Duodenal mucosa (tissue), 2 donors: Measurements from ENCODE around the gene DDX53.

ENCODE experiments used
- H3K27ac ChIP-seq: one replicate; pipeline ENCODE4 v1.7.0; 2013; ENCODE audit warnings: low read depth, low read length
- H3K27me3 ChIP-seq, 2 donors: one replicate each; pipeline ENCODE4 v1.7.0; 2013; ENCODE audit warnings: low read length in 2 of 2, control low read depth in 1 of 2; ENCODE audit not compliant: insufficient read depth in 2 of 2, control insufficient read depth in 1 of 2
- H3K36me3 ChIP-seq, 2 donors: one replicate each; pipeline ENCODE4 v1.7.0; 2013; ENCODE audit warnings: low read length in 2 of 2, control low read depth in 1 of 2; ENCODE audit not compliant: insufficient read depth in 2 of 2, control insufficient read depth in 1 of 2
- H3K4me1 ChIP-seq, 2 donors: one replicate each; pipeline ENCODE4 v1.7.0; 2013; ENCODE audit warnings: low read length in 2 of 2, control low read depth in 1 of 2; ENCODE audit not compliant: insufficient read depth in 2 of 2, control insufficient read depth in 1 of 2
- H3K4me3 ChIP-seq, 2 donors: one replicate each; pipeline ENCODE4 v1.7.0; 2013; ENCODE audit warnings: low read length in 2 of 2, low read depth in 1 of 2
- H3K9ac ChIP-seq, 2 donors: one replicate each; pipeline ENCODE4 v1.7.0; 2013; ENCODE audit warnings: low read length in 2 of 2, low read depth in 1 of 2
- H3K9me3 ChIP-seq, 2 donors: one replicate each; pipeline ENCODE4 v1.7.0; 2013; ENCODE audit warnings: low read length in 2 of 2, control low read depth in 1 of 2; ENCODE audit not compliant: control insufficient read depth in 1 of 2

Gene DDX53

GRCh38 chrX:22999696-23000223 lies at the start of gene DDX53:
Gene DDX53 (plus strand): TSS chrX:22999960. CDS start chrX:23000058, 98 bp downstream.
- Histone ChIP-seq H3K27me3 (no peaks in the 10 kb centered on the region), H3K36me3 (no peaks in the 10 kb centered on the region), H3K9ac (no peak within 1 kb of the TSS), H3K9me3 (no peaks in the 10 kb centered on the region), H3K4me3 (no peak within 1 kb of the TSS), H3K27ac (no peak within 1 kb of the TSS), H3K4me1 (no peaks in the 10 kb centered on the region)

GRCh38 chrX:22950269-22951266 lies 49.2 kb upstream of the DDX53 start:
- Histone ChIP-seq H3K9me3 (no peaks in the 10 kb centered on the region), H3K36me3 (no peaks in the 10 kb centered on the region), H3K4me1 (no peaks in the 10 kb centered on the region), H3K27me3 (no peaks in the 10 kb centered on the region), H3K9ac (no peak overlapping the region), H3K4me3 (no peak overlapping the region), H3K27ac (no peak overlapping the region)

- H3K4me3 ChIP-seq: no peak overlapping the region
- no peak overlapping the region for H3K27ac ChIP-seq
- H3K9ac ChIP-seq: no peak overlapping the region
- H3K9me3 ChIP-seq: no peaks in the 10 kb centered on the region
- H3K36me3 ChIP-seq: no peaks in the 10 kb centered on the region
- no peaks in the 10 kb centered on the region for H3K27me3 ChIP-seq
- H3K4me1 ChIP-seq: no peaks in the 10 kb centered on the region
Observed at GRCh38 chrX:22952010-22952409, 47.8 kb upstream of the DDX53 start.

GRCh38 chrX:22958250-22958649 lies 41.5 kb upstream of the DDX53 start:
- Histone ChIP-seq H3K9ac (no peak overlapping the region), H3K4me1 (no peaks in the 10 kb centered on the region), H3K27me3 (no peaks in the 10 kb centered on the region), H3K36me3 (no peaks in the 10 kb centered on the region), H3K4me3 (no peak overlapping the region), H3K9me3 (no peaks in the 10 kb centered on the region), H3K27ac (no peak overlapping the region)

- no peaks in the 10 kb centered on the region for H3K36me3 ChIP-seq
- no peak overlapping the region for H3K27ac ChIP-seq
- no peak overlapping the region for H3K9ac ChIP-seq
- H3K4me3 ChIP-seq: no peak overlapping the region
- no peaks in the 10 kb centered on the region for H3K4me1 ChIP-seq
- no peaks in the 10 kb centered on the region for H3K9me3 ChIP-seq
- no peaks in the 10 kb centered on the region for H3K27me3 ChIP-seq
Observed at GRCh38 chrX:22959204-22959920, 40.4 kb upstream of the DDX53 start.

GRCh38 chrX:22963196-22963595 lies 36.6 kb upstream of the DDX53 start:
- no peak overlapping the region for H3K4me3 ChIP-seq
- H3K4me1 ChIP-seq: no peaks in the 10 kb centered on the region
- H3K9ac ChIP-seq: no peak overlapping the region
- no peaks in the 10 kb centered on the region for H3K27me3 ChIP-seq
- H3K36me3 ChIP-seq: no peaks in the 10 kb centered on the region
- no peak overlapping the region for H3K27ac ChIP-seq
- H3K9me3 ChIP-seq: no peaks in the 10 kb centered on the region

- no peaks in the 10 kb centered on the region for H3K4me1 ChIP-seq
- H3K9ac ChIP-seq: no peak overlapping the region
- H3K27me3 ChIP-seq: no peaks in the 10 kb centered on the region
- H3K36me3 ChIP-seq: no peaks in the 10 kb centered on the region
- H3K4me3 ChIP-seq: no peak overlapping the region
- no peaks in the 10 kb centered on the region for H3K9me3 ChIP-seq
- H3K27ac ChIP-seq: no peak overlapping the region
Observed at GRCh38 chrX:22968494-22968893, 31.3 kb upstream of the DDX53 start.

- H3K27ac ChIP-seq: no peak overlapping the region
Observed at GRCh38 chrX:22969411-22969810, 30.3 kb upstream of the DDX53 start.

GRCh38 chrX:22970861-22971260 lies 28.9 kb upstream of the DDX53 start:
- Histone ChIP-seq H3K36me3 (no peaks in the 10 kb centered on the region), H3K27ac (no peak overlapping the region), H3K4me1 (no peaks in the 10 kb centered on the region), H3K4me3 (no peak overlapping the region), H3K27me3 (no peaks in the 10 kb centered on the region), H3K9me3 (no peaks in the 10 kb centered on the region), H3K9ac (no peak overlapping the region)

More at GRCh38 chrX:22969411-22969810, 30.3 kb upstream of the DDX53 start:
- no peaks in the 10 kb centered on the region for H3K9me3 ChIP-seq
- H3K36me3 ChIP-seq: no peaks in the 10 kb centered on the region
- H3K9ac ChIP-seq: no peak overlapping the region
- H3K4me3 ChIP-seq: no peak overlapping the region
- H3K27me3 ChIP-seq: no peaks in the 10 kb centered on the region
- no peaks in the 10 kb centered on the region for H3K4me1 ChIP-seq

- no peaks in the 10 kb centered on the region for H3K36me3 ChIP-seq
- no peaks in the 10 kb centered on the region for H3K4me1 ChIP-seq
- H3K27me3 ChIP-seq: no peaks in the 10 kb centered on the region
- H3K9ac ChIP-seq: no peak overlapping the region
- no peaks in the 10 kb centered on the region for H3K9me3 ChIP-seq
- H3K4me3 ChIP-seq: no peak overlapping the region
- no peak overlapping the region for H3K27ac ChIP-seq
Observed at GRCh38 chrX:22974616-22975015, 25.1 kb upstream of the DDX53 start.
